Panc1 (cell line): Measurements from ENCODE around the gene TBC1D22A. TPM values are rescaled to one million over a fixed set of nuclear protein-coding genes. Genes with fewer than 3 reads are reported as not detected.

Experiments
- ATAC-seq: fragments of 200-7000 bp; cut with Tn5 transposase; 2 replicates; pipeline ENCODE4 v1.9.1; 2020; ENCODE audit warnings: mild to moderate bottlenecking, moderate library complexity
- BruUV-seq: library from RNA; stranded (reverse); fragments of 400-500 nt; replicated peaks from 2 replicates; lab custom pipeline; 2021; lab: Mats Ljungman, UMichigan
- CTCF ChIA-PET: fragments of 300-600 bp; sonication (Branson Sonifier 250); formaldehyde crosslinking; loops from one replicate; lab custom pipeline; 2022; ENCODE audit warnings: antibody characterized with exemption; lab: Charles Lee
- POLR2A ChIA-PET: fragments of 300-600 bp; sonication (Branson Sonifier 250); formaldehyde crosslinking; loops from one replicate; lab custom pipeline; 2022; ENCODE audit warnings: antibody characterized with exemption; lab: Charles Lee
- DNase-seq: peaks from one replicate; pipeline ENCODE4 v3.0.0-alpha.2; 2010; ENCODE audit warnings: low read depth, low spot score
- H3K27ac ChIP-seq: 2 replicates; pipeline ENCODE4 v1.5.1; 2011; ENCODE audit warnings: mild to moderate bottlenecking, low read length, inconsistent platforms
- H3K27me3 ChIP-seq: fragments of 200-500 bp; sonication (Bioruptor generic); 2 replicates; pipeline ENCODE4 v1.6.0; 2014; ENCODE audit warnings: low read length, inconsistent platforms; ENCODE audit not compliant: control insufficient read depth, insufficient read depth
- H3K36me3 ChIP-seq: fragments of 200-500 bp; sonication (Bioruptor generic); 2 replicates; pipeline ENCODE4 v1.5.1; 2014; ENCODE audit warnings: inconsistent platforms, mild to moderate bottlenecking, low read length, moderate library complexity; ENCODE audit not compliant: control insufficient read depth, insufficient read depth
- H3K4me1 ChIP-seq: 2 replicates; pipeline ENCODE4 v1.5.1; 2011; ENCODE audit warnings: inconsistent platforms, mild to moderate bottlenecking, low read length, moderate library complexity; ENCODE audit not compliant: control insufficient read depth, insufficient read depth
- H3K4me3 ChIP-seq, 2 experiments: 2 replicates each; pipeline ENCODE4 v1.5.1; 2011 to 2012; ENCODE audit warnings: low read depth in 2 of 2, low read length in 2 of 2, mild to moderate bottlenecking in 2 of 2, inconsistent platforms in 1 of 2, moderate library complexity in 1 of 2
- H3K9me3 ChIP-seq: fragments of 200-500 bp; sonication (Bioruptor generic); 2 replicates; pipeline ENCODE4 v1.5.1; 2014; ENCODE audit warnings: low read depth, mild to moderate bottlenecking, inconsistent platforms, low read length, moderate library complexity; ENCODE audit not compliant: control insufficient read depth, insufficient read depth
- POLR2AphosphoS5 ChIP-seq: IDR thresholded peaks from 2 replicates; pipeline ENCODE4 v1.6.1; 2012; ENCODE audit warnings: mild to moderate bottlenecking, low read depth, low read length, moderate library complexity
- SIN3A ChIP-seq: IDR thresholded peaks from 2 replicates; pipeline ENCODE4 v1.6.1; 2012; ENCODE audit warnings: low read depth, mild to moderate bottlenecking, low read length, moderate library complexity, borderline replicate concordance; ENCODE audit not compliant: insufficient read depth
- TCF7L2 ChIP-seq: IDR thresholded peaks from 2 replicates; pipeline ENCODE4 v1.6.1; 2011; ENCODE audit warnings: mild to moderate bottlenecking, low read depth, low read length, inconsistent platforms
- in situ Hi-C: cut with HindIII; loops from 2 replicates; pipeline ENCODE4 v1.10.0; 2016; ENCODE audit warnings: low sequenced_read_pairs, low pct_unique_long_range_greater_than_20kb
- intact Hi-C: fragments of 100-400 bp; cut with micrococcal nuclease; formaldehyde crosslinking; loops from one replicate; pipeline ENCODE4 v1.10.0; 2022; ENCODE audit not compliant: unreplicated experiment
- total RNA-seq: library from RNA; stranded (reverse); gene quantifications from one replicate; pipeline ENCODE4 v1.2.1, GENCODE V29; 2021; ENCODE audit not compliant: unreplicated experiment
- TF ChIP-seq, protein P1 (sequence below), 2 experiments: IDR thresholded peaks; 2 replicates each; pipeline ENCODE4 v1.6.1; 2011 to 2012; ENCODE audit warnings: low read depth in 2 of 2, control low read depth in 1 of 2, low read length in 1 of 2, mild to moderate bottlenecking in 1 of 2, moderate library complexity in 1 of 2; ENCODE audit not compliant: insufficient read depth in 1 of 2
- TF ChIP-seq, protein P2 (sequence below): fragments of 450-650 bp; IDR thresholded peaks from 2 replicates; pipeline ENCODE4 v1.5.1; 2017; ENCODE audit warnings: mild to moderate bottlenecking

The TBC1D22A gene
- total RNA-seq, 1 experiment from 2014 or later, result 28.7 TPM

GRCh38 chr22:46956498-46957215 is 194.2 kb downstream of the TBC1D22A start:
- no TSS peak for BruUV-seq
- in situ Hi-C loops (no loop called here), intact Hi-C loops (no loop called here)
- no peak overlapping the region for H3K27ac ChIP-seq
- ChIA-PET CTCF (no interaction called here), POLR2A (no interaction called here)
- no peaks in the 10 kb centered on the region for H3K4me1 ChIP-seq
- TF ChIP-seq, protein P1, sequence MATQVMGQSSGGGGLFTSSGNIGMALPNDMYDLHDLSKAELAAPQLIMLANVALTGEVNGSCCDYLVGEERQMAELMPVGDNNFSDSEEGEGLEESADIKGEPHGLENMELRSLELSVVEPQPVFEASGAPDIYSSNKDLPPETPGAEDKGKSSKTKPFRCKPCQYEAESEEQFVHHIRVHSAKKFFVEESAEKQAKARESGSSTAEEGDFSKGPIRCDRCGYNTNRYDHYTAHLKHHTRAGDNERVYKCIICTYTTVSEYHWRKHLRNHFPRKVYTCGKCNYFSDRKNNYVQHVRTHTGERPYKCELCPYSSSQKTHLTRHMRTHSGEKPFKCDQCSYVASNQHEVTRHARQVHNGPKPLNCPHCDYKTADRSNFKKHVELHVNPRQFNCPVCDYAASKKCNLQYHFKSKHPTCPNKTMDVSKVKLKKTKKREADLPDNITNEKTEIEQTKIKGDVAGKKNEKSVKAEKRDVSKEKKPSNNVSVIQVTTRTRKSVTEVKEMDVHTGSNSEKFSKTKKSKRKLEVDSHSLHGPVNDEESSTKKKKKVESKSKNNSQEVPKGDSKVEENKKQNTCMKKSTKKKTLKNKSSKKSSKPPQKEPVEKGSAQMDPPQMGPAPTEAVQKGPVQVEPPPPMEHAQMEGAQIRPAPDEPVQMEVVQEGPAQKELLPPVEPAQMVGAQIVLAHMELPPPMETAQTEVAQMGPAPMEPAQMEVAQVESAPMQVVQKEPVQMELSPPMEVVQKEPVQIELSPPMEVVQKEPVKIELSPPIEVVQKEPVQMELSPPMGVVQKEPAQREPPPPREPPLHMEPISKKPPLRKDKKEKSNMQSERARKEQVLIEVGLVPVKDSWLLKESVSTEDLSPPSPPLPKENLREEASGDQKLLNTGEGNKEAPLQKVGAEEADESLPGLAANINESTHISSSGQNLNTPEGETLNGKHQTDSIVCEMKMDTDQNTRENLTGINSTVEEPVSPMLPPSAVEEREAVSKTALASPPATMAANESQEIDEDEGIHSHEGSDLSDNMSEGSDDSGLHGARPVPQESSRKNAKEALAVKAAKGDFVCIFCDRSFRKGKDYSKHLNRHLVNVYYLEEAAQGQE (IDR thresholded peaks at IDR 0.05; ENCODE audit: insufficient read depth in 1 of 2, low read depth in 2 of 2, low read length in 1 of 2), result no peak
- TF ChIP-seq TCF7L2 (no peak), POLR2AphosphoS5 (no peak), SIN3A (no peak)
- TF ChIP-seq, protein P2, sequence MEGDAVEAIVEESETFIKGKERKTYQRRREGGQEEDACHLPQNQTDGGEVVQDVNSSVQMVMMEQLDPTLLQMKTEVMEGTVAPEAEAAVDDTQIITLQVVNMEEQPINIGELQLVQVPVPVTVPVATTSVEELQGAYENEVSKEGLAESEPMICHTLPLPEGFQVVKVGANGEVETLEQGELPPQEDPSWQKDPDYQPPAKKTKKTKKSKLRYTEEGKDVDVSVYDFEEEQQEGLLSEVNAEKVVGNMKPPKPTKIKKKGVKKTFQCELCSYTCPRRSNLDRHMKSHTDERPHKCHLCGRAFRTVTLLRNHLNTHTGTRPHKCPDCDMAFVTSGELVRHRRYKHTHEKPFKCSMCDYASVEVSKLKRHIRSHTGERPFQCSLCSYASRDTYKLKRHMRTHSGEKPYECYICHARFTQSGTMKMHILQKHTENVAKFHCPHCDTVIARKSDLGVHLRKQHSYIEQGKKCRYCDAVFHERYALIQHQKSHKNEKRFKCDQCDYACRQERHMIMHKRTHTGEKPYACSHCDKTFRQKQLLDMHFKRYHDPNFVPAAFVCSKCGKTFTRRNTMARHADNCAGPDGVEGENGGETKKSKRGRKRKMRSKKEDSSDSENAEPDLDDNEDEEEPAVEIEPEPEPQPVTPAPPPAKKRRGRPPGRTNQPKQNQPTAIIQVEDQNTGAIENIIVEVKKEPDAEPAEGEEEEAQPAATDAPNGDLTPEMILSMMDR, result no peak
- H3K36me3 ChIP-seq, result no peaks in the 10 kb centered on the region
- no peak for ATAC-seq
- no peak overlapping the region for H3K4me3 ChIP-seq
- H3K27me3 ChIP-seq, result no peaks in the 10 kb centered on the region
- no peaks in the 10 kb centered on the region for H3K9me3 ChIP-seq
- no peak for DNase-seq

DNA sequence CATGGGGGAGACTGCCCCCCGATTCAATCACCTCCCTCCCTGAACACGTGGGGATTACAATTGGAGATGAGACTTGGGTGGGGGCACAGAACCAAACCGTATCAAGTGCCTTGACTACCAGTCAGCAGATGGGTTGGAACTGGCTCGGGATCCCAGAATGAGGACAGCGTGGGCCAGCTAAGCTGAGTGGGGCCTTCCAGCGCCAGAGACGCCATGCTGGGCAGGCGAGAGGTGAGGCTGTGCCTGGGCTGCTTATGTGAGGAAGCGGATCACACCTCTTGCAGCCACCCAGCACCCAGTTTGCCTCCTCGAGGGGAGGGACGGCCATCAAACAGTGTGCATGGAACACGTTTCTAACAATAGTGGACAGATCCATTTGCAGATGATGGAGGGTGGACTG is 195.1 kb downstream of the TBC1D22A start:
- no TSS peak for BruUV-seq
- CTCF ChIA-PET, result no interaction called here
- TF ChIP-seq, protein P1 (IDR thresholded peaks at IDR 0.05; ENCODE audit: insufficient read depth in 1 of 2, low read depth in 2 of 2, low read length in 1 of 2), result no peak
- TF ChIP-seq TCF7L2 (no peak), POLR2AphosphoS5 (no peak), SIN3A (no peak)
- TF ChIP-seq, protein P2, result no peak
- intact Hi-C loops, result no loop called here
- ATAC-seq, result no peak
- in situ Hi-C loops, result no loop called here
- Histone ChIP-seq H3K27me3 (no peaks in the 10 kb centered on the region), H3K36me3 (no peaks in the 10 kb centered on the region), H3K4me3 (no peak overlapping the region), H3K27ac (no peak overlapping the region), H3K4me1 (no peaks in the 10 kb centered on the region), H3K9me3 (no peaks in the 10 kb centered on the region)
- POLR2A ChIA-PET, result no interaction called here
- DNase-seq, result no peak
